ENCODE measurements around the gene DNASE1L1. TPM values are rescaled to one million over a fixed set of nuclear protein-coding genes. Genes with fewer than 3 reads are reported as not detected.

DNASE1L1 gene
- total RNA-seq, 4 donors from 2014 or later, result 40.7 to 92.9 (median 61.6) TPM

DNA sequence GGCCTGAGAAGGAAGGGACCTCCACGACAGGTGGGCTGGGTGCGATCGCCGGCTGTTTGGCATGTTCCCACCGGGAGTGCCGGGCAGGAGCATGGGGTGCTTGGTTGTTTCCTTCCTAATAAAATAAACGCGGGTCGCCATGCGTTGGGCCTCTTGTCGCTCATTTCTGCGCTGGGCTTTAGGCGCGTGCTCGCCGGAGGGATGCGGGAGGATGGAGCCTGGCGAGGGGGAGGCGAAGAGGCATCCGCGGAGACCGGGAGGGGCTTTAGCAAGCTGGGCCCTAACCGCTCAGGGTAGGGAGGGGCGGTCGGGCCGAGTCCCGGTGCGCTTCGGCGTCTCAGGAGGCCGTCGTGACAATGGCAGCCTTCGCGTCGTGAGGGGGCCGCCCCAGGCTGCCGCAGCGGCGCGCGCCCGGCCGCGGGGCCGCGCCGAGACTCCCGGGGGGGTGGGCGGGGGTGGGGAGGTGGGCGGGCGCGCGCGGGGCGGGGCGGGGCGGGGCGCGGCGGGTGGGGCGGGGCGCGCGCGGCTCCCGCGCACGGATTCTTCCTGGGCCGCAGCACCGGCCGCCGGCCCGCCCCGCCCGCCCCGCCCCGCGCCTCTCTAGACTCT, 27.4 kb upstream of the DNASE1L1 start:
- WGBS, 2 donors, result 67% methylated on average over 3 of the region's 78 CpGs; no CpG with 5 or more reads in 1 of the 2 donors
- peaks cover 3 to 10% of the 10 kb centered on the region in 2 donors for H3K36me3 ChIP-seq
- H3K9me3 ChIP-seq, result no peaks in the 10 kb centered on the region
- peak overlapping the region; percentile 43 to 78 (median 66) for H3K27ac ChIP-seq
- intact Hi-C loops (cut with DNase I), result loop anchor here (5.0 kb wide), 1 partner anchor 51 kb away; the partner anchor contains the start of gene UBL4A
- peaks cover 4 to 6% of the 10 kb centered on the region in 2 donors for H3K4me1 ChIP-seq
- TF ChIP-seq, protein P1, sequence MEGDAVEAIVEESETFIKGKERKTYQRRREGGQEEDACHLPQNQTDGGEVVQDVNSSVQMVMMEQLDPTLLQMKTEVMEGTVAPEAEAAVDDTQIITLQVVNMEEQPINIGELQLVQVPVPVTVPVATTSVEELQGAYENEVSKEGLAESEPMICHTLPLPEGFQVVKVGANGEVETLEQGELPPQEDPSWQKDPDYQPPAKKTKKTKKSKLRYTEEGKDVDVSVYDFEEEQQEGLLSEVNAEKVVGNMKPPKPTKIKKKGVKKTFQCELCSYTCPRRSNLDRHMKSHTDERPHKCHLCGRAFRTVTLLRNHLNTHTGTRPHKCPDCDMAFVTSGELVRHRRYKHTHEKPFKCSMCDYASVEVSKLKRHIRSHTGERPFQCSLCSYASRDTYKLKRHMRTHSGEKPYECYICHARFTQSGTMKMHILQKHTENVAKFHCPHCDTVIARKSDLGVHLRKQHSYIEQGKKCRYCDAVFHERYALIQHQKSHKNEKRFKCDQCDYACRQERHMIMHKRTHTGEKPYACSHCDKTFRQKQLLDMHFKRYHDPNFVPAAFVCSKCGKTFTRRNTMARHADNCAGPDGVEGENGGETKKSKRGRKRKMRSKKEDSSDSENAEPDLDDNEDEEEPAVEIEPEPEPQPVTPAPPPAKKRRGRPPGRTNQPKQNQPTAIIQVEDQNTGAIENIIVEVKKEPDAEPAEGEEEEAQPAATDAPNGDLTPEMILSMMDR (IDR thresholded peaks at IDR 0.05), result no peak
- no peak for TF ChIP-seq POLR2A (IDR thresholded peaks at IDR 0.05)
- peak; percentile 27 to 30 for DNase-seq
- H3K4me3 ChIP-seq (replicated peaks in 1 of 3), result peak overlapping the region in 1 of 3 donors; percentile 56
- H3K27me3 ChIP-seq, result no peaks in the 10 kb centered on the region

DNA sequence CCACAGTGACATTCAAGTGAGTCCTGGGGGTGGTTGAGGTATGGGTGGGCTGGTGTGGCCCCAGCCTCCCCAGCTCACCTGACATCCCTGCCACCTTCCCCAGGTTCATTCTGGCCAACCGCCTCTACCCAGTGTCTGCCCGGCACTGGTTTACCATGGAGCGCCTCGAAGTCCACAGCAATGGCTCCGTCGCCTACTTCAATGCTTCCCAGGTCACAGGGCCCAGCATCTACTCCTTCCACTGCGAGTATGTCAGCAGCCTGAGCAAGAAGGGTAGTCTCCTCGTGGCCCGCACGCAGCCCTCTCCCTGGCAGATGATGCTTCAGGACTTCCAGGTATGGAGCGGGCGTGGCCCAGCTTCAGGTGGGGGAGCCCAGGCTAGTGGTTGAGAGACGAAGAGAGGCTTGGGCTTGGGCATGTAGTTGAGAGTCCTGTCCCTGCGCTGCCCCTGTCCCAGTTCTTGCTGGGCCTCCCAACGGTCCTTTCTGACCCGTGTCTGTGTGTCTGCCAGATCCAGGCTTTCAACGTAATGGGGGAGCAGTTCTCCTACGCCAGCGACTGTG, 26.2 kb upstream of the DNASE1L1 start:
- Histone ChIP-seq H3K36me3 (peaks cover 3 to 7% of the 10 kb centered on the region in 2 donors), H3K27me3 (no peaks in the 10 kb centered on the region), H3K27ac (no peak overlapping the region), H3K4me1 (peaks cover 4 to 6% of the 10 kb centered on the region in 2 donors), H3K4me3 (replicated peaks in 1 of 3) (no peak overlapping the region), H3K9me3 (no peaks in the 10 kb centered on the region)
- no peak for DNase-seq
- intact Hi-C loops (cut with DNase I), result loop anchor here (5.0 kb wide), 1 partner anchor 52 kb away; the partner anchor contains the start of gene UBL4A
- WGBS, 2 donors, result 95 to 98% methylated on average over 7 to 14 of the region's 19 CpGs
- no peak for TF ChIP-seq POLR2A (IDR thresholded peaks at IDR 0.05)
- TF ChIP-seq, protein P1 (IDR thresholded peaks at IDR 0.05), result no peak

DNA sequence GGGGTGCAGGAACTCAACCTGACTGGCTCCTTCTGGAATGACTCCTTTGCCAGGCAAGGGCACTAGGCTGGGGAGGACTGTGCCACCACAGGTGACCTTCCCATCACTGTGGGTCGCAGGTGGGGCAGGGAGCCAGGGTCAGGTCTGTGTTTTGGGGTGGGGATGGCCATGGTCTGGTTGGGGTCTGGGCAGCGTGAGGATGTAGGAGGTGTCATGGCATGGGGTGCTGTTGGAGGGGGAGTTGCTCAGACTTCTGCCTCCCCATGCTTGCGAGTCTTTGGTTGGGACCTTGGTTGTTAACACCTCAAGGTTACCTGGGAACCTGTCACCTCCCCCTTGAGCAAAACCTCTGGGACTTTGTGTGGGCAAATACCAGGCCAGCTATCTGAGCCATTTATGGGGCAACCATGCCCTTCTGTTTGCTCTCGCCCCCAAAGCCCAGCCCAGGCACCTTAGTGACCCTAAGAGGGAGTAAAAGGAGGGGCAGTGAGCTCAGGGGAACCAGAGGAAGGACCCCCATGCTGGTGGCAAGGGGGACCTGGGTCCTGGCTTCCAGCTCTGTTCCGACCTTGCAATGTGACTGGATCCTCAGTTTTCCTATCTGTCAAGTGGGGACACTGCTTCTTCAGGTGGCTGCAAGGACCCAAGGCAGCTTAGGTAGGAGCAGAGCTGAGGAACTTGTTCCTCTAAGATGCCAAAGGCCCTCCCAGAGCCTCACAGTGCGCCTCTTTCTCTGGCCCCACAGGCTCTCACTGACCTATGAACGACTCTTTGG, 25.5 kb upstream of the DNASE1L1 start:
- peaks cover 3 to 7% of the 10 kb centered on the region in 2 donors for H3K36me3 ChIP-seq
- no peak overlapping the region for H3K4me3 ChIP-seq (replicated peaks in 1 of 3)
- no peak for TF ChIP-seq POLR2A (IDR thresholded peaks at IDR 0.05)
- TF ChIP-seq, protein P1 (IDR thresholded peaks at IDR 0.05), result no peak
- DNase-seq, result no peak
- no peaks in the 10 kb centered on the region for H3K9me3 ChIP-seq
- peaks cover 6% of the 10 kb centered on the region in 2 donors for H3K4me1 ChIP-seq
- intact Hi-C loops (cut with DNase I), result loop anchor here (5.0 kb wide), 1 partner anchor 53 kb away; the partner anchor contains the start of gene UBL4A
- no peak overlapping the region for H3K27ac ChIP-seq
- WGBS, 2 donors, result 80% methylated on average over 1 of the region's 7 CpGs; no CpG with 5 or more reads in 1 of the 2 donors
- no peaks in the 10 kb centered on the region for H3K27me3 ChIP-seq

DNA sequence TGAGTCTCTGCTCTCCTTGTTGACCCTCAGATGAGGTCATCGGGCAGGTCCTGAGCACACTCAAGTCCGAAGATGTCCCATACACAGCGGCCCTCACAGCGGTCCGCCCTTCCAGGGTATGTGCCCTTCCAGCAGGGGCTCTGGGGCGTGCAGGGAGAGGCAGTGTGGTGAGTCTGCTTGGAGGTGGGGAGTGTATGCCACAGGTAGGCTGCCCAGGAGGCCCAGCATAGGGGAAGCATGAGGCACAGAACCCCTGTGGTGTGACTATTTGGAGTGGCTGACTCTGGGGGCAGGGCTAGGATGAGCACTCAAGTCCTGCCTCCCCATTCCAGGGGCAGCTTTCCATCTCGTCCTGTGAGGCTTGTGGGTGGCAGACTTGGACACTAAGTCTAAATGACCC, 24.6 kb upstream of the DNASE1L1 start:
- 40 to 60% methylated on average over 1 to 2 of the region's 7 CpGs for WGBS, 2 donors
- H3K9me3 ChIP-seq, result no peaks in the 10 kb centered on the region
- DNase-seq, result no peak
- H3K27ac ChIP-seq, result no peak overlapping the region
- no peaks in the 10 kb centered on the region for H3K27me3 ChIP-seq
- TF ChIP-seq, protein P1 (IDR thresholded peaks at IDR 0.05), result no peak
- no peak for TF ChIP-seq POLR2A (IDR thresholded peaks at IDR 0.05)
- peaks cover 3 to 7% of the 10 kb centered on the region in 2 donors for H3K36me3 ChIP-seq
- H3K4me3 ChIP-seq (replicated peaks in 1 of 3), result no peak overlapping the region
- intact Hi-C loops (cut with DNase I), result no loop called here
- peaks cover 5 to 6% of the 10 kb centered on the region in 2 donors for H3K4me1 ChIP-seq

Data from thyroid gland (tissue), 4 donors.